Gastroesophageal sphincter (tissue), 4 donors: ENCODE data around the gene BCL2. TPM values are rescaled to one million over a fixed set of nuclear protein-coding genes. Genes with fewer than 3 reads are reported as not detected.

Experiments used
- ATAC-seq: fragments of 150-250 bp; one replicate; pipeline ENCODE4 v1.9.1; 2016; ENCODE audit warnings: mild to moderate bottlenecking, moderate library complexity
- H3K27ac ChIP-seq, 4 donors: fragments of 200-600 bp; sonication (generic) in 3 of 4; 1 replicate in 3 of 4; 2 replicates in 1 of 4; pipeline ENCODE4 v1.5.1; 2016 to 2019
- H3K27me3 ChIP-seq: fragments of 200-600 bp; sonication (generic); one replicate; pipeline ENCODE4 v1.5.1; 2019
- H3K36me3 ChIP-seq, 2 donors: fragments of 200-600 bp; sonication (generic); one replicate each; pipeline ENCODE4 v1.5.1; 2019; ENCODE audit warnings: control low read depth in 1 of 2
- H3K4me1 ChIP-seq, 3 donors: fragments of 200-600 bp; sonication (generic); 1 replicate in 2 of 3; 2 replicates in 1 of 3; pipeline ENCODE4 v1.5.1; 2016 to 2019; ENCODE audit warnings: control low read depth in 2 of 3
- H3K4me3 ChIP-seq, 2 donors: fragments of 200-600 bp; sonication (generic); one replicate each; pipeline ENCODE4 v1.5.1; 2019; ENCODE audit warnings: mild to moderate bottlenecking in 1 of 2, moderate library complexity in 1 of 2
- H3K9me3 ChIP-seq, 3 donors: fragments of 200-600 bp; sonication (generic); one replicate each; pipeline ENCODE4 v1.5.1; 2017 to 2019; ENCODE audit warnings: control low read depth in 2 of 3
- CTCF ChIP-seq, 4 experiments: fragments of 200-600 bp in 2 of 4; fragments of 450-650 bp in 2 of 4; sonication (generic) in 1 of 4; IDR thresholded peaks; one replicate each; pipeline ENCODE4 v1.5.1; 2017 to 2019; ENCODE audit warnings: antibody characterized with exemption in 4 of 4, mild to moderate bottlenecking in 2 of 4, moderate library complexity in 2 of 4
- EP300 ChIP-seq: sonication (generic); formaldehyde crosslinking; IDR thresholded peaks from one replicate; pipeline ENCODE4 v1.6.1; 2017; ENCODE audit warnings: antibody characterized with exemption, mild to moderate bottlenecking
- POLR2A ChIP-seq, 2 donors: fragments of 450-650 bp; IDR thresholded peaks; one replicate each; pipeline ENCODE4 v1.6.1; 2017; ENCODE audit warnings: antibody characterized with exemption in 2 of 2, mild to moderate bottlenecking in 2 of 2, moderate library complexity in 1 of 2
- POLR2AphosphoS5 ChIP-seq: sonication (generic); formaldehyde crosslinking; IDR thresholded peaks from one replicate; pipeline ENCODE4 v1.6.1; 2017; ENCODE audit warnings: antibody characterized with exemption
- WGBS, 2 donors: methylation state at CpG; one replicate each; pipeline ENCODE4 v1.1.5; 2018; ENCODE audit warnings: low coverage in 1 of 2; 5-methylcytosine and 5-hydroxymethylcytosine counted together
- total RNA-seq, 4 donors: library from RNA; depleted of rRNA; stranded (reverse); fragments of >200 nt; gene quantifications; one replicate each; pipeline ENCODE4 v1.1.0, GENCODE V29; 2016

BCL2 gene
- total RNA-seq, 4 donors from 2014 or later, result 31.2 to 41.7 (median 32.7) TPM

DNA sequence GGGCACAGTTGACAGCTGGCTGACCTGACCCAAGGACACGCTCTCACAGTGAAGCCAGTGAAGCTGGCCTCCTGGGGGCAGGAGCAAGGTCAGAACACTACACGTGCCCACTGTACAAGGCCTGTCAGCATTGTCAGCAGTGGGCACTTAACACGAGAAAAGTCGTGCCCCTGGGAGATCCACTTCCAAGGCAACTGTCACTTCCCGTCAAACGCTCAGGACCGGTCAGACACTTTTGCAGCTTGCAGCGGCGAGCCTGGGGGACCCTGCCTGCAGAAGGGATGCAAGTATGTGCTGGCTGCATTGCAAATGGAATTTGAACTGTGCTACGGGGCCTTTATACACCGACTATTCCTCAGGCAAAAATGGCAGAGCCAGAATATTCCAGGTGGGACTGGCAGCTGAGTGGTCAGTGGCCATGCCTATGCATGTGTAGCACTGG lies 176.2 kb downstream of the BCL2 start:
- Histone ChIP-seq H3K27ac (no peak overlapping the region), H3K27me3 (no peaks in the 10 kb centered on the region), H3K9me3 (no peaks in the 10 kb centered on the region), H3K4me3 (no peak overlapping the region), H3K36me3 (no peaks in the 10 kb centered on the region), H3K4me1 (peaks cover 0 to 73% (median 2%) of the 10 kb centered on the region in 3 donors)
- WGBS, 2 donors, result 66 to 70% methylated on average over 1 to 5 of the region's 11 CpGs
- no peak for ATAC-seq
- no peak for TF ChIP-seq POLR2A (IDR thresholded peaks at IDR 0.05)
- TF ChIP-seq POLR2AphosphoS5, result no peak
- TF ChIP-seq CTCF (IDR thresholded peaks at IDR 0.05), result no peak
- no peak for TF ChIP-seq EP300

- no peak overlapping the region for H3K27ac ChIP-seq
- H3K9me3 ChIP-seq, result no peaks in the 10 kb centered on the region
- peaks cover 0 to 71% (median 0%) of the 10 kb centered on the region in 3 donors for H3K4me1 ChIP-seq
- ATAC-seq, result no peak
- no peak for TF ChIP-seq POLR2A (IDR thresholded peaks at IDR 0.05)
- TF ChIP-seq CTCF (IDR thresholded peaks at IDR 0.05), result no peak
- WGBS, 2 donors, result 71 to 74% methylated on average over 3 to 6 of the region's 9 CpGs
- H3K36me3 ChIP-seq, result no peaks in the 10 kb centered on the region
- H3K27me3 ChIP-seq, result no peaks in the 10 kb centered on the region
- H3K4me3 ChIP-seq, result no peak overlapping the region
Observed at GRCh38 chr18:63142594-63143225, 176.9 kb downstream of the BCL2 start.

GRCh38 chr18:63141778-63142176 lies 177.8 kb downstream of the BCL2 start:
- WGBS, 2 donors, result 33 to 73% methylated on average over 3 to 8 of the region's 10 CpGs
- no peak overlapping the region for H3K27ac ChIP-seq

DNA sequence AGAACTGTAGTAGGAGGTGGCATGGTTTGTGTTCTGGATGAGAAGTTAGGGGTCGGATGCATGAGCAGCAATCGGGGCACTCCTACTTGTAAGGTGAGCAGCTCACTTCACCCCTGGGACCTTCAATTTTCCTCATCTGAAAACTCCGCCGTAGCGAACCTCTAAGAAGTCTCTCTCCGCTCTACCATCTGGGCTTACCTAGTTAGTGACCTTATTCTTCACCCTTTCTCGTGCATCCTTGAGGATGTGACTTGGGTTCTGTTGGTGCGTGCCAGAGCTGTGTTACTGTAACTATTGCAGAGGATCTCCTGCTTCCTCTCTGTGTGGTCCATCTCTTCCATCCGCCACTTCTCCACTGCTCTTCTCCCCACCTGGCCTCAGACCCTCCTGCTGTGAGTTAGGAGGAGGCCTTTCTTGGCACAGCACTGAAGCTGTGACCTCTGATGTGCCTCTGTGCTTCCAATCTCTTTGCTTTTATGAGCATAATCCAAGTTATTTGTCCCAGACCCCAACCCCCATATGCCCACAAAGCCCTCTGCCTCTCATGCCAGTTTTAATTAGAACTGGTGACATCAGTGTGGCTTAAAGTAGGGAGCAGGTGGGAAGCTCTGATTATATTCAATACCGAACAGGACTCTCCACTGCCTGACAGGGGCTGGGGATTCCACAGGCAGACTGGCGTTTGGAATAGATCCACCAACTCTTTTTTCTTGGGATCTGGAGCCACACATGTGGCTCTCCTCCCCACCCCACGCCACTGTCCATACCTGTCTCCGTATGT lies 178.4 kb downstream of the BCL2 start:
- 89 to 95% methylated on average over 8 to 9 of the region's 13 CpGs for WGBS, 2 donors
- no peaks in the 10 kb centered on the region for H3K36me3 ChIP-seq
- H3K27me3 ChIP-seq, result no peaks in the 10 kb centered on the region
- H3K9me3 ChIP-seq, result no peaks in the 10 kb centered on the region
- TF ChIP-seq CTCF (IDR thresholded peaks at IDR 0.05) (no peak), POLR2A (IDR thresholded peaks at IDR 0.05) (no peak)
- peaks cover 0 to 56% (median 0%) of the 10 kb centered on the region in 3 donors for H3K4me1 ChIP-seq
- no peak for ATAC-seq
- H3K4me3 ChIP-seq, result no peak overlapping the region
- H3K27ac ChIP-seq, result no peak overlapping the region

More at GRCh38 chr18:63141778-63142176, 177.8 kb downstream of the BCL2 start:
- no peaks in the 10 kb centered on the region for H3K9me3 ChIP-seq
- peaks cover 0 to 62% (median 0%) of the 10 kb centered on the region in 3 donors for H3K4me1 ChIP-seq
- H3K4me3 ChIP-seq, result no peak overlapping the region
- no peaks in the 10 kb centered on the region for H3K27me3 ChIP-seq
- TF ChIP-seq POLR2A (IDR thresholded peaks at IDR 0.05) (no peak), POLR2AphosphoS5 (no peak), CTCF (IDR thresholded peaks at IDR 0.05) (no peak), EP300 (no peak)
- no peak for ATAC-seq
- H3K36me3 ChIP-seq, result no peaks in the 10 kb centered on the region

DNA sequence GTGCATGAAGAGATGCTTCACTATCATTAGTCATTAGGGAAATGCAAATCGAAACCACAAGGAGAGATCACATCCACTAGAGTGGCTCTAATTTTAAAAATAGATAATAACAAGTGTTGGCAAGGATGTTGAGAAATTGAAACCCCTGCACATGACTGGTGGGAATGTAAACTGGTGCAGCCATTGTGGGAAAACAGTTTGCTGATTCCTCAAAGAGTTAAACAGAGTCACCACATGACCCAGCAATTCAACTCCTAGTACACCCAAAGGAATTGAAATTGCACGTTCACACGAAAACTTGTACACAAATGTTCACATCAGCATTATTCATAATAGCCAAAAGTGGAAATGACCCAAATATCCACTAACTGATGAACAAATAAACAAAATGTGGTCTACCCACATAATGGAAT lies 179.5 kb downstream of the BCL2 start:
- H3K4me3 ChIP-seq, result no peak overlapping the region
- H3K27ac ChIP-seq, result no peak overlapping the region
- WGBS, 2 donors, result 55 to 79% methylated on average over 3 of the region's 3 CpGs
- no peaks in the 10 kb centered on the region for H3K36me3 ChIP-seq
- no peak for ATAC-seq
- H3K9me3 ChIP-seq, result no peaks in the 10 kb centered on the region
- H3K27me3 ChIP-seq, result no peaks in the 10 kb centered on the region
- peaks cover 0 to 45% (median 0%) of the 10 kb centered on the region in 3 donors for H3K4me1 ChIP-seq
- TF ChIP-seq EP300 (no peak), POLR2AphosphoS5 (no peak), CTCF (IDR thresholded peaks at IDR 0.05) (no peak), POLR2A (IDR thresholded peaks at IDR 0.05) (no peak)
